Uterus (tissue), 2 donors: ENCODE measurements around the gene DMRTC2.

Experiments
- CTCF ChIP-seq, 4 experiments: fragments of 200-600 bp in 2 of 4; fragments of 450-650 bp in 2 of 4; sonication (generic) in 2 of 4; IDR thresholded peaks; one replicate each; pipeline ENCODE4 v1.5.1; 2016 to 2019; ENCODE audit warnings: antibody characterized with exemption in 4 of 4, mild to moderate bottlenecking in 2 of 4, moderate library complexity in 1 of 4
- POLR2A ChIP-seq, 2 donors: fragments of 450-650 bp; IDR thresholded peaks; one replicate each; pipeline ENCODE4 v1.6.1; 2016; ENCODE audit warnings: antibody characterized with exemption in 2 of 2, mild to moderate bottlenecking in 1 of 2, moderate library complexity in 1 of 2

GRCh38 chr19:41837981-41838708 is 6.7 kb upstream of the DMRTC2 start:
- no peak for TF ChIP-seq CTCF (IDR thresholded peaks at IDR 0.05)
- no peak for TF ChIP-seq POLR2A (IDR thresholded peaks at IDR 0.05)
